Measurements from ENCODE around the gene EGFLAM. TPM values are rescaled to one million over a fixed set of nuclear protein-coding genes. Genes with fewer than 3 reads are reported as not detected.

EGFLAM gene
- total RNA-seq, 1 experiment from 2014 or later, result 1.1 TPM

DNA sequence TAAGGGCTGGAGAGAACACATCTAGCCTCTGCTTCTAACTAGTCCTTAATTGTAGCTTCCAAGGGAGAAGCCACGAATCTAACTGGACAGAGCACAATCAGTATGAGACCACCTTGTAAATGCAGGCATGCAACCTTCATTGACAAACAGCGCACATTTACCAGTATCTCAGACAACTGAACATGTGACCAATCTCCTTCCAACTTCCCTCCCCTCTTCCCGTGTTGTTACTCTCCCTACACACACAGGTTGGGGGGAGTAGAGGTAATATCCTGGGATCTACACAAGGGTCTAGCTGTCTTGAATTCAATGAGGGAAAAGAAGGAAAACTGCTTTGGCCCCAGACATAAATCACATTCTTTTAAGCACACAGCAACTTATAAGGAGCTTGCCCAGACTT, 220.5 kb downstream of the EGFLAM start:
- CTCF ChIA-PET, result interaction anchor here (1.1 to 1.9 kb wide), 3 partner anchors 37 to 331 kb away, joined by 3 to 13 read pairs (median 4); no protein-coding TSS in a partner anchor

DNA sequence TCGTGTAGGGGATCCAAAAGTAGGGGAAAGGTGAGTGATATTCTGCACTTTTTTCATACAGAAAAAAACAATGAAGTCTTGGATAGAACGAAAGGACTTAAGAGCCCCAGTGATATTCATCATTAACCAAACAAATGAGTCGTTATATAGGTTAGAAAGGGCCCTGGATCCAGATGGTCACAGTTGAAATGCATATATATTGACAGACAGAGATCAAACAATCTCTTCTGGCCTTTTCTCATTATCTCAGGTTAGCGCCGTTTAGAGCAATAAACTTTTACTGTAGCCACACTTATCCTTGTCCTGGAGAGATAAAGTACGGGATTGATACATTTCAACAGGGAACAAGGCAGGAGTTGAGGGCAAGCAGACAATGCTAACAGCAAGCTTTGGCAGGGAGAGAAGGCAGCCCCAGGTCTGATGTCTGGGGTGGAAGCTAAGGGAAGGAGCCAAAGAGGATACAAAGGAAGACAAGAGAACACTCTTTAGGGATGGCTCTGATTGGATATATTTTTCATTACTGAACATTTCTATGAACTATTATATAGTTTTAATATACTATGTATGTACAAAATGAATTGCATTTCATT, 221.1 kb downstream of the EGFLAM start:
- POLR2A ChIA-PET, result interaction anchor here (0.6 to 0.9 kb wide), 2 partner anchors 222 to 549 kb away, joined by 3 to 6 read pairs; no protein-coding TSS in a partner anchor
- Mint-ChIP-seq H3K9me3 (no peaks in the 10 kb centered on the region), H3K27ac (no peak overlapping the region), H3K36me3 (no peaks in the 10 kb centered on the region), H3K4me3 (no peak overlapping the region), H3K4me1 (0 out of 2 replicates have a peak, but pooled peaks cover 5% of the 10 kb centered on the region), H3K27me3 (ENCODE audit: low read depth) (no peaks in the 10 kb centered on the region)
- CTCF ChIA-PET, result interaction anchor here (1.1 to 1.9 kb wide), 3 partner anchors 38 to 330 kb away, joined by 3 to 13 read pairs (median 4); no protein-coding TSS in a partner anchor
- DNase-seq (ENCODE audit: low spot score) (no peak), ATAC-seq (no peak)
- no peak for TF ChIP-seq CBFB (CRISPR knock-in tag; IDR thresholded peaks at IDR 0.05; ENCODE audit: low read depth)
- TF ChIP-seq RORB (CRISPR knock-in tag; IDR thresholded peaks at IDR 0.05), result no peak
- TF ChIP-seq TP53 (CRISPR knock-in tag; IDR thresholded peaks at IDR 0.05), result no peak
- TF ChIP-seq NR3C1 (CRISPR knock-in tag; conservative IDR thresholded peaks at IDR 0.05; ENCODE audit: low read depth), result no peak
- TF ChIP-seq, protein P1, sequence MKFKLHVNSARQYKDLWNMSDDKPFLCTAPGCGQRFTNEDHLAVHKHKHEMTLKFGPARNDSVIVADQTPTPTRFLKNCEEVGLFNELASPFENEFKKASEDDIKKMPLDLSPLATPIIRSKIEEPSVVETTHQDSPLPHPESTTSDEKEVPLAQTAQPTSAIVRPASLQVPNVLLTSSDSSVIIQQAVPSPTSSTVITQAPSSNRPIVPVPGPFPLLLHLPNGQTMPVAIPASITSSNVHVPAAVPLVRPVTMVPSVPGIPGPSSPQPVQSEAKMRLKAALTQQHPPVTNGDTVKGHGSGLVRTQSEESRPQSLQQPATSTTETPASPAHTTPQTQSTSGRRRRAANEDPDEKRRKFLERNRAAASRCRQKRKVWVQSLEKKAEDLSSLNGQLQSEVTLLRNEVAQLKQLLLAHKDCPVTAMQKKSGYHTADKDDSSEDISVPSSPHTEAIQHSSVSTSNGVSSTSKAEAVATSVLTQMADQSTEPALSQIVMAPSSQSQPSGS (CRISPR knock-in tag; IDR thresholded peaks at IDR 0.05; ENCODE audit: borderline replicate concordance, low read depth), result no peak
- TF ChIP-seq ZNF317 (CRISPR knock-in tag; IDR thresholded peaks at IDR 0.05; ENCODE audit: borderline replicate concordance, low read depth), result no peak
- TF ChIP-seq, protein P2, sequence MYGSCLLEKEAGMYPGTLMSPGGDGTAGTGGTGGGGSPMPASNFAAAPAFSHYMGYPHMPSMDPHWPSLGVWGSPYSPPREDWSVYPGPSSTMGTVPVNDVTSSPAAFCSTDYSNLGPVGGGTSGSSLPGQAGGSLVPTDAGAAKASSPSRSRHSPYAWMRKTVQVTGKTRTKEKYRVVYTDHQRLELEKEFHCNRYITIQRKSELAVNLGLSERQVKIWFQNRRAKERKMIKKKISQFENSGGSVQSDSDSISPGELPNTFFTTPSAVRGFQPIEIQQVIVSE (CRISPR knock-in tag; IDR thresholded peaks at IDR 0.05; ENCODE audit: borderline replicate concordance), result no peak
- TF ChIP-seq NR2C2 (CRISPR knock-in tag; IDR thresholded peaks at IDR 0.05), result no peak
- TF ChIP-seq, protein P3, sequence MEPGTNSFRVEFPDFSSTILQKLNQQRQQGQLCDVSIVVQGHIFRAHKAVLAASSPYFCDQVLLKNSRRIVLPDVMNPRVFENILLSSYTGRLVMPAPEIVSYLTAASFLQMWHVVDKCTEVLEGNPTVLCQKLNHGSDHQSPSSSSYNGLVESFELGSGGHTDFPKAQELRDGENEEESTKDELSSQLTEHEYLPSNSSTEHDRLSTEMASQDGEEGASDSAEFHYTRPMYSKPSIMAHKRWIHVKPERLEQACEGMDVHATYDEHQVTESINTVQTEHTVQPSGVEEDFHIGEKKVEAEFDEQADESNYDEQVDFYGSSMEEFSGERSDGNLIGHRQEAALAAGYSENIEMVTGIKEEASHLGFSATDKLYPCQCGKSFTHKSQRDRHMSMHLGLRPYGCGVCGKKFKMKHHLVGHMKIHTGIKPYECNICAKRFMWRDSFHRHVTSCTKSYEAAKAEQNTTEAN (CRISPR knock-in tag; IDR thresholded peaks at IDR 0.05), result no peak
- TF ChIP-seq, protein P4, sequence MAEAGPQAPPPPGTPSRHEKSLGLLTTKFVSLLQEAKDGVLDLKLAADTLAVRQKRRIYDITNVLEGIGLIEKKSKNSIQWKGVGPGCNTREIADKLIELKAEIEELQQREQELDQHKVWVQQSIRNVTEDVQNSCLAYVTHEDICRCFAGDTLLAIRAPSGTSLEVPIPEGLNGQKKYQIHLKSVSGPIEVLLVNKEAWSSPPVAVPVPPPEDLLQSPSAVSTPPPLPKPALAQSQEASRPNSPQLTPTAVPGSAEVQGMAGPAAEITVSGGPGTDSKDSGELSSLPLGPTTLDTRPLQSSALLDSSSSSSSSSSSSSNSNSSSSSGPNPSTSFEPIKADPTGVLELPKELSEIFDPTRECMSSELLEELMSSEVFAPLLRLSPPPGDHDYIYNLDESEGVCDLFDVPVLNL (CRISPR knock-in tag; IDR thresholded peaks at IDR 0.05; ENCODE audit: borderline replicate concordance, low read depth), result no peak

More for the DNA sequence above, 220.5 kb downstream of the EGFLAM start:
- no peak overlapping the region for H3K4me3 Mint-ChIP-seq
- H3K36me3 Mint-ChIP-seq, result no peaks in the 10 kb centered on the region
- 0 out of 2 replicates have a peak, but pooled peaks cover 5% of the 10 kb centered on the region for H3K4me1 Mint-ChIP-seq
- no peaks in the 10 kb centered on the region for H3K27me3 Mint-ChIP-seq (ENCODE audit: low read depth)
- DNase-seq (ENCODE audit: low spot score), result no peak
- H3K9me3 Mint-ChIP-seq, result no peaks in the 10 kb centered on the region
- ATAC-seq, result no peak
- TF ChIP-seq ZNF416 (CRISPR knock-in tag; IDR thresholded peaks at IDR 0.05) (no peak), ZNF263 (CRISPR knock-in tag; IDR thresholded peaks at IDR 0.05; ENCODE audit: low read depth) (no peak), JAZF1 (CRISPR knock-in tag; IDR thresholded peaks at IDR 0.05) (no peak), ZNF396 (CRISPR knock-in tag; IDR thresholded peaks at IDR 0.05; ENCODE audit: borderline replicate concordance) (no peak), ATF1 (CRISPR knock-in tag; IDR thresholded peaks at IDR 0.05) (no peak), CREB1 (CRISPR knock-in tag; IDR thresholded peaks at IDR 0.05) (no peak), ELF4 (CRISPR knock-in tag; IDR thresholded peaks at IDR 0.05; ENCODE audit: low read depth) (no peak), CBFB (CRISPR knock-in tag; IDR thresholded peaks at IDR 0.05; ENCODE audit: low read depth) (no peak)
- TF ChIP-seq, protein P5, sequence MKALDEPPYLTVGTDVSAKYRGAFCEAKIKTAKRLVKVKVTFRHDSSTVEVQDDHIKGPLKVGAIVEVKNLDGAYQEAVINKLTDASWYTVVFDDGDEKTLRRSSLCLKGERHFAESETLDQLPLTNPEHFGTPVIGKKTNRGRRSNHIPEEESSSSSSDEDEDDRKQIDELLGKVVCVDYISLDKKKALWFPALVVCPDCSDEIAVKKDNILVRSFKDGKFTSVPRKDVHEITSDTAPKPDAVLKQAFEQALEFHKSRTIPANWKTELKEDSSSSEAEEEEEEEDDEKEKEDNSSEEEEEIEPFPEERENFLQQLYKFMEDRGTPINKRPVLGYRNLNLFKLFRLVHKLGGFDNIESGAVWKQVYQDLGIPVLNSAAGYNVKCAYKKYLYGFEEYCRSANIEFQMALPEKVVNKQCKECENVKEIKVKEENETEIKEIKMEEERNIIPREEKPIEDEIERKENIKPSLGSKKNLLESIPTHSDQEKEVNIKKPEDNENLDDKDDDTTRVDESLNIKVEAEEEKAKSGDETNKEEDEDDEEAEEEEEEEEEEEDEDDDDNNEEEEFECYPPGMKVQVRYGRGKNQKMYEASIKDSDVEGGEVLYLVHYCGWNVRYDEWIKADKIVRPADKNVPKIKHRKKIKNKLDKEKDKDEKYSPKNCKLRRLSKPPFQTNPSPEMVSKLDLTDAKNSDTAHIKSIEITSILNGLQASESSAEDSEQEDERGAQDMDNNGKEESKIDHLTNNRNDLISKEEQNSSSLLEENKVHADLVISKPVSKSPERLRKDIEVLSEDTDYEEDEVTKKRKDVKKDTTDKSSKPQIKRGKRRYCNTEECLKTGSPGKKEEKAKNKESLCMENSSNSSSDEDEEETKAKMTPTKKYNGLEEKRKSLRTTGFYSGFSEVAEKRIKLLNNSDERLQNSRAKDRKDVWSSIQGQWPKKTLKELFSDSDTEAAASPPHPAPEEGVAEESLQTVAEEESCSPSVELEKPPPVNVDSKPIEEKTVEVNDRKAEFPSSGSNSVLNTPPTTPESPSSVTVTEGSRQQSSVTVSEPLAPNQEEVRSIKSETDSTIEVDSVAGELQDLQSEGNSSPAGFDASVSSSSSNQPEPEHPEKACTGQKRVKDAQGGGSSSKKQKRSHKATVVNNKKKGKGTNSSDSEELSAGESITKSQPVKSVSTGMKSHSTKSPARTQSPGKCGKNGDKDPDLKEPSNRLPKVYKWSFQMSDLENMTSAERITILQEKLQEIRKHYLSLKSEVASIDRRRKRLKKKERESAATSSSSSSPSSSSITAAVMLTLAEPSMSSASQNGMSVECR (CRISPR knock-in tag; IDR thresholded peaks at IDR 0.05; ENCODE audit: borderline replicate concordance), result no peak
- TF ChIP-seq, protein P6, sequence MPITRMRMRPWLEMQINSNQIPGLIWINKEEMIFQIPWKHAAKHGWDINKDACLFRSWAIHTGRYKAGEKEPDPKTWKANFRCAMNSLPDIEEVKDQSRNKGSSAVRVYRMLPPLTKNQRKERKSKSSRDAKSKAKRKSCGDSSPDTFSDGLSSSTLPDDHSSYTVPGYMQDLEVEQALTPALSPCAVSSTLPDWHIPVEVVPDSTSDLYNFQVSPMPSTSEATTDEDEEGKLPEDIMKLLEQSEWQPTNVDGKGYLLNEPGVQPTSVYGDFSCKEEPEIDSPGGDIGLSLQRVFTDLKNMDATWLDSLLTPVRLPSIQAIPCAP (CRISPR knock-in tag; IDR thresholded peaks at IDR 0.05), result no peak
- TF ChIP-seq, protein P1 (CRISPR knock-in tag; IDR thresholded peaks at IDR 0.05; ENCODE audit: borderline replicate concordance, low read depth), result no peak
- TF ChIP-seq, protein P7, sequence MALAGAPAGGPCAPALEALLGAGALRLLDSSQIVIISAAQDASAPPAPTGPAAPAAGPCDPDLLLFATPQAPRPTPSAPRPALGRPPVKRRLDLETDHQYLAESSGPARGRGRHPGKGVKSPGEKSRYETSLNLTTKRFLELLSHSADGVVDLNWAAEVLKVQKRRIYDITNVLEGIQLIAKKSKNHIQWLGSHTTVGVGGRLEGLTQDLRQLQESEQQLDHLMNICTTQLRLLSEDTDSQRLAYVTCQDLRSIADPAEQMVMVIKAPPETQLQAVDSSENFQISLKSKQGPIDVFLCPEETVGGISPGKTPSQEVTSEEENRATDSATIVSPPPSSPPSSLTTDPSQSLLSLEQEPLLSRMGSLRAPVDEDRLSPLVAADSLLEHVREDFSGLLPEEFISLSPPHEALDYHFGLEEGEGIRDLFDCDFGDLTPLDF (CRISPR knock-in tag; IDR thresholded peaks at IDR 0.05), result no peak
- H3K27ac Mint-ChIP-seq, result no peak overlapping the region
- POLR2A ChIA-PET, result interaction anchor here (0.6 to 0.9 kb wide), 2 partner anchors 221 to 549 kb away, joined by 3 to 6 read pairs; no protein-coding TSS in a partner anchor
